ENCODE measurements around the gene KLKB1.
"Not testable (repeated sequence)": the region's sequence is repeated elsewhere in the genome, so short reads cannot be mapped to it uniquely, and the experiment has no call there.

The KLKB1 gene

GRCh38 chr4:186226521-186227189 lies 652 bp upstream of the KLKB1 start:
- no peak for DNase-seq (ENCODE audit: low read depth in 4 of 4, low spot score in 1 of 4)

GRCh38 chr4:186227744-186228513 lies 622 bp downstream of the KLKB1 start:
- DNase-seq (ENCODE audit: low read depth in 4 of 4, low spot score in 1 of 4): no peak

- no peak for DNase-seq (ENCODE audit: low read depth in 4 of 4, low spot score in 1 of 4)
These were observed 1.2 kb downstream of the KLKB1 start for GRCh38 chr4:186228514-186228894.

GRCh38 chr4:186234367-186234766 lies 7.1 kb downstream of the KLKB1 start:
- no peak for DNase-seq (ENCODE audit: low read depth in 4 of 4, low spot score in 1 of 4)

GRCh38 chr4:186236126-186236525 lies 8.8 kb downstream of the KLKB1 start:
- no peak for DNase-seq (ENCODE audit: low read depth in 4 of 4, low spot score in 1 of 4)

GRCh38 chr4:186240452-186240847 lies 13.1 kb downstream of the KLKB1 start:
- DNase-seq (ENCODE audit: low read depth in 4 of 4, low spot score in 1 of 4): no peak

- no peak for DNase-seq (ENCODE audit: low read depth in 4 of 4, low spot score in 1 of 4)
These were observed 13.7 kb downstream of the KLKB1 start for GRCh38 chr4:186240848-186241491.

GRCh38 chr4:186241616-186242015 lies 14.3 kb downstream of the KLKB1 start:
- DNase-seq (ENCODE audit: low read depth in 4 of 4, low spot score in 1 of 4): no peak

GRCh38 chr4:186242031-186242430 lies 14.7 kb downstream of the KLKB1 start:
- not testable (repeated sequence) for DNase-seq (ENCODE audit: low read depth in 4 of 4, low spot score in 1 of 4)

GRCh38 chr4:186243331-186243730 lies 16.0 kb downstream of the KLKB1 start:
- no peak for DNase-seq (ENCODE audit: low read depth in 4 of 4, low spot score in 1 of 4)

- DNase-seq (ENCODE audit: low read depth in 4 of 4, low spot score in 1 of 4): no peak
These were observed 17.5 kb downstream of the KLKB1 start for GRCh38 chr4:186244835-186245234.

- DNase-seq (ENCODE audit: low read depth in 4 of 4, low spot score in 1 of 4): not testable (repeated sequence)
These were observed 19.9 kb downstream of the KLKB1 start for GRCh38 chr4:186247062-186247752.

GRCh38 chr4:186248643-186249042 lies 21.3 kb downstream of the KLKB1 start:
- DNase-seq (ENCODE audit: low read depth in 4 of 4, low spot score in 1 of 4): no peak

- no peak for DNase-seq (ENCODE audit: low read depth in 4 of 4, low spot score in 1 of 4)
These were observed 22.8 kb downstream of the KLKB1 start for GRCh38 chr4:186249785-186250754.

- DNase-seq (ENCODE audit: low read depth in 4 of 4, low spot score in 1 of 4): no peak
These were observed 23.5 kb downstream of the KLKB1 start for GRCh38 chr4:186250760-186251159.

GRCh38 chr4:186255122-186255521 lies 27.8 kb downstream of the KLKB1 start:
- DNase-seq (ENCODE audit: low read depth in 4 of 4, low spot score in 1 of 4): no peak

- no peak for DNase-seq (ENCODE audit: low read depth in 4 of 4, low spot score in 1 of 4)
These were observed 31.0 kb downstream of the KLKB1 start for GRCh38 chr4:186258216-186258811.

GRCh38 chr4:186260117-186260503 lies 32.8 kb downstream of the KLKB1 start:
- DNase-seq (ENCODE audit: low read depth in 4 of 4, low spot score in 1 of 4): no peak

- DNase-seq (ENCODE audit: low read depth in 4 of 4, low spot score in 1 of 4): no peak
These were observed 33.5 kb downstream of the KLKB1 start for GRCh38 chr4:186260504-186261448.

All from stimulated activated CD4-positive, alpha-beta T cell treated with anti-CD3 and anti-CD28 coated beads, Interleukin-1b, Interleukin-23, amount 100 ng/mL, for 24 hours (primary cell).